SK-N-SH (cell line): Measurements from ENCODE around the gene TAF6.

Experiments
- CTCF ChIP-seq: fragments of 200-600 bp; sonication (generic); IDR thresholded peaks from 2 replicates; pipeline ENCODE4 v1.6.1; 2017; ENCODE audit warnings: antibody characterized with exemption, mild to moderate bottlenecking, moderate library complexity
- MAX ChIP-seq: IDR thresholded peaks from 2 replicates; pipeline ENCODE4 v1.4.0; 2012; ENCODE audit warnings: low read depth
- MEF2A ChIP-seq: IDR thresholded peaks from 2 replicates; pipeline ENCODE4 v1.4.0; 2012; ENCODE audit warnings: low read depth, borderline replicate concordance
- NFIC ChIP-seq: IDR thresholded peaks from 2 replicates; pipeline ENCODE4 v1.4.0; 2012; ENCODE audit warnings: borderline replicate concordance
- POLR2AphosphoS5 ChIP-seq: IDR thresholded peaks from 2 replicates; pipeline ENCODE4 v1.6.1; 2012; ENCODE audit warnings: low read depth, low read length
- REST ChIP-seq: IDR thresholded peaks from 2 replicates; pipeline ENCODE4 v1.6.1; 2012; ENCODE audit warnings: mild to moderate bottlenecking, low read depth, low read length, moderate library complexity
- YY1 ChIP-seq: IDR thresholded peaks from 2 replicates; pipeline ENCODE4 v1.4.0; 2012; ENCODE audit warnings: low read depth, mild to moderate bottlenecking

GRCh38 chr7:100107125-100107737 lies 11.9 kb downstream of the TAF6 start:
- TF ChIP-seq YY1 (no peak), REST (no peak), POLR2AphosphoS5 (no peak), CTCF (no peak), MAX (no peak), NFIC (no peak), MEF2A (no peak)
